IMR-90 (cell line): ENCODE data around the gene CGNL1. TPM values are rescaled to one million over a fixed set of nuclear protein-coding genes. Genes with fewer than 3 reads are reported as not detected.

Experiments
- ATAC-seq: fragments of 200-7000 bp; cut with Tn5 transposase; 2 replicates; pipeline ENCODE4 v1.9.1; 2020; ENCODE audit warnings: low read depth, mild to moderate bottlenecking, moderate library complexity
- BruUV-seq: library from RNA; stranded (reverse); fragments of 400-500 nt; replicated peaks from 2 replicates; lab custom pipeline; 2021; lab: Mats Ljungman, UMichigan
- CTCF ChIA-PET: fragments of 300-600 bp; formaldehyde crosslinking; extraction: SDS; loops from one replicate; lab custom pipeline; 2021; ENCODE audit warnings: antibody characterized with exemption; lab: Yijun Ruan, JAX
- POLR2A ChIA-PET: fragments of 300-600 bp; sonication (Branson Sonifier 250); formaldehyde crosslinking; loops from one replicate; lab custom pipeline; 2022; ENCODE audit warnings: antibody characterized with exemption; ENCODE audit not compliant: unreplicated experiment; lab: Charles Lee
- DNase-seq: peaks from one replicate; pipeline ENCODE4 v3.0.0; 2013
- H2AFZ ChIP-seq: replicated peaks from 2 replicates; pipeline ENCODE3; 2013; ENCODE audit warnings: low read length, mild to moderate bottlenecking; ENCODE audit not compliant: poor library complexity
- H2AK5ac ChIP-seq: 2 replicates; pipeline ENCODE4 v1.6.1; 2013; ENCODE audit warnings: low read depth, low read length, inconsistent platforms
- H2AK9ac ChIP-seq: replicated peaks from 2 replicates; pipeline ENCODE3; 2013; ENCODE audit warnings: mild to moderate bottlenecking, low read depth, low read length, moderate library complexity; ENCODE audit not compliant: poor library complexity
- H2BK120ac ChIP-seq: 2 replicates; pipeline ENCODE4 v1.6.1; 2013; ENCODE audit warnings: low read depth, low read length, inconsistent platforms
- H2BK15ac ChIP-seq: 3 replicates; pipeline ENCODE4 v1.6.1; 2013; ENCODE audit warnings: low read depth, low read length, inconsistent platforms
- H2BK20ac ChIP-seq: 2 replicates; pipeline ENCODE4 v1.6.1; 2013; ENCODE audit warnings: low read depth, mild to moderate bottlenecking, inconsistent platforms, low read length, moderate library complexity
- H2BK5ac ChIP-seq: 2 replicates; pipeline ENCODE4 v1.6.1; 2013; ENCODE audit warnings: mild to moderate bottlenecking, low read depth, low read length, inconsistent platforms; ENCODE audit not compliant: poor library complexity, severe bottlenecking
- H3K14ac ChIP-seq: replicated peaks from 2 replicates; pipeline ENCODE4 v1.6.1; 2013; ENCODE audit warnings: low read depth, low read length, inconsistent platforms
- H3K18ac ChIP-seq: 2 replicates; pipeline ENCODE4 v1.6.1; 2013; ENCODE audit warnings: low read depth, low read length, control low read depth
- H3K23ac ChIP-seq: 2 replicates; pipeline ENCODE4 v1.6.1; 2013; ENCODE audit warnings: low read depth, low read length, inconsistent platforms
- H3K27ac ChIP-seq: 2 replicates; pipeline ENCODE4 v1.5.1; 2013; ENCODE audit warnings: mild to moderate bottlenecking, control low read depth, low read length; ENCODE audit not compliant: insufficient read depth
- H3K27me3 ChIP-seq: 2 replicates; pipeline ENCODE4 v1.6.1; 2013; ENCODE audit warnings: low read length; ENCODE audit not compliant: control insufficient read depth, insufficient read depth
- H3K36me3 ChIP-seq: 2 replicates; pipeline ENCODE4 v1.6.1; 2013; ENCODE audit warnings: low read length, mixed read lengths; ENCODE audit not compliant: control insufficient read depth, insufficient read depth
- H3K4ac ChIP-seq: 2 replicates; pipeline ENCODE4 v1.6.1; 2013; ENCODE audit warnings: low read depth, low read length, inconsistent platforms
- H3K4me1 ChIP-seq: 2 replicates; pipeline ENCODE4 v1.6.1; 2013; ENCODE audit warnings: low read length, mixed read lengths; ENCODE audit not compliant: control insufficient read depth, insufficient read depth
- H3K4me2 ChIP-seq: 2 replicates; pipeline ENCODE4 v1.6.1; 2013; ENCODE audit warnings: low read depth, mild to moderate bottlenecking, control low read depth, low read length, moderate library complexity
- H3K4me3 ChIP-seq: 2 replicates; pipeline ENCODE4 v1.5.1; 2013; ENCODE audit warnings: low read depth, mild to moderate bottlenecking, control low read depth, low read length, moderate library complexity; ENCODE audit not compliant: insufficient read depth
- H3K56ac ChIP-seq: 2 replicates; pipeline ENCODE4 v1.6.1; 2013; ENCODE audit warnings: low read length, inconsistent platforms; ENCODE audit not compliant: insufficient read depth; ENCODE audit errors: extremely low read depth
- H3K79me1 ChIP-seq, 2 experiments: 2 replicates each; pipeline ENCODE4 v1.6.1; 2013; ENCODE audit warnings: low read length in 2 of 2, inconsistent platforms in 1 of 2, low read depth in 1 of 2
- H3K9ac ChIP-seq: 2 replicates; pipeline ENCODE4 v1.6.1; 2013; ENCODE audit warnings: low read depth, low read length, control low read depth
- H3K9me1 ChIP-seq: 2 replicates; pipeline ENCODE4 v1.6.1; 2013; ENCODE audit warnings: low read length, inconsistent platforms; ENCODE audit not compliant: insufficient read depth
- H3K9me3 ChIP-seq: 2 replicates; pipeline ENCODE4 v1.6.1; 2013; ENCODE audit warnings: low read length; ENCODE audit not compliant: control insufficient read depth, insufficient read depth
- H4K20me1 ChIP-seq: 2 replicates; pipeline ENCODE4 v1.6.1; 2013; ENCODE audit warnings: low read length, inconsistent platforms; ENCODE audit not compliant: insufficient read depth
- H4K5ac ChIP-seq: 2 replicates; pipeline ENCODE4 v1.6.1; 2013; ENCODE audit warnings: mild to moderate bottlenecking, low read depth, low read length, control low read depth
- H4K8ac ChIP-seq, 2 experiments: 2 replicates each; pipeline ENCODE4 v1.6.1; 2013; ENCODE audit warnings: low read depth in 2 of 2, low read length in 2 of 2, control low read depth in 1 of 2, inconsistent platforms in 1 of 2
- H4K91ac ChIP-seq: 2 replicates; pipeline ENCODE4 v1.6.1; 2013; ENCODE audit warnings: low read depth, low read length, inconsistent platforms; ENCODE audit not compliant: insufficient read depth
- BHLHE40 ChIP-seq: fragments of 150-350 bp; IDR thresholded peaks from 2 replicates; pipeline ENCODE4 v1.6.1; 2016; ENCODE audit warnings: mild to moderate bottlenecking, low read depth, low read length
- CEBPB ChIP-seq: IDR thresholded peaks from 2 replicates; pipeline ENCODE4 v1.6.1; 2012; ENCODE audit warnings: low read depth, low read length, improper control_type of control experiment
- ELK1 ChIP-seq: fragments of 150-350 bp; IDR thresholded peaks from 2 replicates; pipeline ENCODE4 v1.6.1; 2016; ENCODE audit warnings: low read depth, mild to moderate bottlenecking, low read length, moderate library complexity, borderline replicate concordance
- FOS ChIP-seq: fragments of 150-350 bp; IDR thresholded peaks from 2 replicates; pipeline ENCODE4 v1.6.1; 2016; ENCODE audit warnings: low read depth, low read length
- MAFK ChIP-seq: IDR thresholded peaks from 2 replicates; pipeline ENCODE4 v1.6.1; 2012; ENCODE audit warnings: low read depth, low read length, improper control_type of control experiment
- MAZ ChIP-seq: IDR thresholded peaks from 2 replicates; pipeline ENCODE4 v1.6.1; 2012; ENCODE audit warnings: low read depth, mild to moderate bottlenecking, low read length, improper control_type of control experiment, moderate library complexity, borderline replicate concordance
- MXI1 ChIP-seq: IDR thresholded peaks from 2 replicates; pipeline ENCODE4 v1.6.1; 2012; ENCODE audit warnings: low read depth, mild to moderate bottlenecking, low read length, moderate library complexity, borderline replicate concordance
- POLR2A ChIP-seq: IDR thresholded peaks from 2 replicates; pipeline ENCODE4 v1.6.1; 2012; ENCODE audit warnings: mild to moderate bottlenecking, low read depth, low read length
- RAD21 ChIP-seq: IDR thresholded peaks from 2 replicates; pipeline ENCODE4 v1.6.1; 2012; ENCODE audit warnings: low read length, improper control_type of control experiment
- RCOR1 ChIP-seq: IDR thresholded peaks from 2 replicates; pipeline ENCODE4 v1.6.1; 2012; ENCODE audit warnings: mild to moderate bottlenecking, low read length, improper control_type of control experiment; ENCODE audit not compliant: insufficient replicate concordance
- RFX5 ChIP-seq: IDR thresholded peaks from 2 replicates; pipeline ENCODE4 v1.8.0; 2012; ENCODE audit warnings: low read depth, mild to moderate bottlenecking, low read length, moderate library complexity
- SMC3 ChIP-seq: fragments of 150-350 bp; IDR thresholded peaks from 2 replicates; pipeline ENCODE4 v1.6.1; 2016; ENCODE audit warnings: low read depth, mild to moderate bottlenecking, antibody characterized with exemption, low read length, moderate library complexity
- dilution Hi-C: fragments of 300-500 bp; cut with HindIII; formaldehyde crosslinking; loops from one replicate; pipeline ENCODE4 v1.14.3; 2018; ENCODE audit warnings: low sequenced_read_pairs; ENCODE audit not compliant: unreplicated experiment
- in situ Hi-C: fragments of 300-500 bp; cut with MboI; formaldehyde crosslinking; loops from 3 replicates; pipeline ENCODE4 v1.14.3; 2019; ENCODE audit warnings: low sequenced_read_pairs, inconsistent platforms, mixed read lengths
- intact Hi-C: fragments of 100-400 bp; cut with micrococcal nuclease; formaldehyde crosslinking; loops from 2 replicates; pipeline ENCODE4 v1.10.0; 2022
- polyA plus RNA-seq, 3 experiments: library from polyadenylated mRNA; depleted of rRNA; stranded (reverse); fragments of >200 nt; gene quantifications; 2 replicates each; pipeline ENCODE4 v1.2.3, GENCODE V29; 2012; ENCODE audit warnings: low replicate concordance in 1 of 3
- total RNA-seq: library from RNA; depleted of rRNA; stranded (reverse); fragments of >200 nt; gene quantifications from 2 replicates; pipeline ENCODE4 v1.2.3, GENCODE V29; 2012

The CGNL1 gene
- total and polyA plus RNA-seq, 2 of the 4 experiments (the other 2 are of a cell fraction) = 0.07 to 0.18 TPM

GRCh38 chr15:57526076-57526475 lies 149.8 kb downstream of the CGNL1 start:
- BruUV-seq = no TSS peak
- no peak overlapping the region for H4K8ac ChIP-seq
- H2AK9ac ChIP-seq = no peak overlapping the region
- H2BK15ac ChIP-seq = no peak overlapping the region
- no peak overlapping the region for H3K27ac ChIP-seq
- H3K79me1 ChIP-seq = no peaks in the 10 kb centered on the region
- no peak overlapping the region for H4K5ac ChIP-seq
- H3K23ac ChIP-seq = no peak overlapping the region
- no peak for TF ChIP-seq FOS
- no peak for TF ChIP-seq RCOR1
- no peak for TF ChIP-seq ELK1
- no peak for TF ChIP-seq BHLHE40
- TF ChIP-seq POLR2A = no peak
- no peak for TF ChIP-seq RAD21
- no peak for TF ChIP-seq SMC3
- no peak for TF ChIP-seq RFX5
- no peak for TF ChIP-seq MAFK
- no peak for TF ChIP-seq MXI1
- TF ChIP-seq CEBPB = no peak
- TF ChIP-seq MAZ = no peak
- no peak overlapping the region for H3K14ac ChIP-seq
- H2BK20ac ChIP-seq = no peak overlapping the region
- H3K18ac ChIP-seq = no peak overlapping the region
- intact Hi-C loops = loop anchor here (1.0 to 5.0 kb wide), 4 partner anchors 64 to 1035 kb away; no protein-coding TSS in a partner anchor
- no peak overlapping the region for H3K56ac ChIP-seq
- no peak for ATAC-seq
- H3K9me1 ChIP-seq = no peaks in the 10 kb centered on the region
- no peaks in the 10 kb centered on the region for H4K20me1 ChIP-seq
- ChIA-PET CTCF (no interaction called here), POLR2A (no interaction called here)
- H2BK120ac ChIP-seq = no peak overlapping the region
- no peak overlapping the region for H2BK5ac ChIP-seq
- no peaks in the 10 kb centered on the region for H3K9me3 ChIP-seq
- no peak overlapping the region for H3K9ac ChIP-seq
- no peak overlapping the region for H2AFZ ChIP-seq
- no peak overlapping the region for H3K4ac ChIP-seq
- dilution Hi-C loops = loop anchor here (25.0 kb wide), 1 partner anchor 189 kb away; no protein-coding TSS in a partner anchor
- H2AK5ac ChIP-seq = no peak overlapping the region
- H4K91ac ChIP-seq = no peak overlapping the region
- no peaks in the 10 kb centered on the region for H3K36me3 ChIP-seq
- peak; percentile 13 for DNase-seq
- H3K27me3 ChIP-seq = peaks cover 33% of the 10 kb centered on the region
- H3K4me2 ChIP-seq = no peak overlapping the region
- H3K4me1 ChIP-seq = no peaks in the 10 kb centered on the region
- H3K4me3 ChIP-seq = no peak overlapping the region
- in situ Hi-C loops = loop anchor here (5.0 to 25.0 kb wide), 4 partner anchors 184 to 1031 kb away; partner anchors contain the start of gene TCF12
